ENCODE data around the gene PEDS1.
A peak's percentile ranks its signal among the peaks of the same experiment; 100 is the strongest.

Gene PEDS1

DNA sequence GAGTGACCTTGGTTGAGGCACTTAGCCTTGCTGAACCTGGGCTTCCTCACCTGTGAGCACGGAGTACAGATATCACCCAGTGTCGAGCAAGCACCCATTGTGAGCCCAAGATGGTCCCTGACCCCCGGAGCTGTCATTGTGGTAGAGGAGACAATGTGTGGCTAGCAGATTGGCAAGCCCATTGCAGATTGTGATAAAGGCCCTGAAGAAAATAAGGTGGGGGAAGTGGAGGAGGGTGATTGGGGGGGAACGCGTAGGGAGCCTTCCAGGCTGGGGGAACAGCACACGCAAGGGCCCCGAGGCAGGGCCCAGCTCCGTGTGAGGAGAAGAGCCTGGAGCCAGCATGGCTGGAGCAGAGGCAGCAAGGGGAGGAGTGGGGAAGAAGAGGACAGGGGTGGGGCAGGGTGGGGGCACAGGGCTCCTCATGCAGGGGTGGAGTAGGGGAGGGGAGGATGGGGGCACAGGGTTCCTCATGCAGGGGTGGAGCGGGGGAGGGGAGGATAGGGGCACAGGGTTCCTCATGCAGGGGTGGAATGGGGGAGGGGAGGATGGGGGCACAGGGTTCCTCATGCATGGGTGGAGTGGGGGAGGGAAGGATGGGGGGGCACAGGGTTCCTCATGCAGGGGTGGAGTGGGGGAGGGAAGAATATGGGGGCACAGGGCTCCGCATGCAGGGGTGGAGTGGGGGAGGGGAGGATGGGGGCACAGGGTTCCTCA is 44.1 kb upstream of the PEDS1 start:
- no peak for DNase-seq (ENCODE audit: extremely low read depth, low read depth)
- TF ChIP-seq, protein P1, sequence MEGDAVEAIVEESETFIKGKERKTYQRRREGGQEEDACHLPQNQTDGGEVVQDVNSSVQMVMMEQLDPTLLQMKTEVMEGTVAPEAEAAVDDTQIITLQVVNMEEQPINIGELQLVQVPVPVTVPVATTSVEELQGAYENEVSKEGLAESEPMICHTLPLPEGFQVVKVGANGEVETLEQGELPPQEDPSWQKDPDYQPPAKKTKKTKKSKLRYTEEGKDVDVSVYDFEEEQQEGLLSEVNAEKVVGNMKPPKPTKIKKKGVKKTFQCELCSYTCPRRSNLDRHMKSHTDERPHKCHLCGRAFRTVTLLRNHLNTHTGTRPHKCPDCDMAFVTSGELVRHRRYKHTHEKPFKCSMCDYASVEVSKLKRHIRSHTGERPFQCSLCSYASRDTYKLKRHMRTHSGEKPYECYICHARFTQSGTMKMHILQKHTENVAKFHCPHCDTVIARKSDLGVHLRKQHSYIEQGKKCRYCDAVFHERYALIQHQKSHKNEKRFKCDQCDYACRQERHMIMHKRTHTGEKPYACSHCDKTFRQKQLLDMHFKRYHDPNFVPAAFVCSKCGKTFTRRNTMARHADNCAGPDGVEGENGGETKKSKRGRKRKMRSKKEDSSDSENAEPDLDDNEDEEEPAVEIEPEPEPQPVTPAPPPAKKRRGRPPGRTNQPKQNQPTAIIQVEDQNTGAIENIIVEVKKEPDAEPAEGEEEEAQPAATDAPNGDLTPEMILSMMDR (IDR thresholded peaks at IDR 0.05; ENCODE audit: low read depth, low read length, missing control alignments): no peak
- H3K4me3 ChIP-seq (replicated peaks; ENCODE audit: low read depth, low read length): no peak overlapping the region

GRCh38 chr20:50196896-50197295 is 43.4 kb upstream of the PEDS1 start:
- TF ChIP-seq, protein P1 (IDR thresholded peaks at IDR 0.05; ENCODE audit: low read depth, low read length, missing control alignments): no peak
- no peak overlapping the region for H3K4me3 ChIP-seq (replicated peaks; ENCODE audit: low read depth, low read length)
- no peak for DNase-seq (ENCODE audit: extremely low read depth, low read depth)

GRCh38 chr20:50196248-50196647 is 42.7 kb upstream of the PEDS1 start:
- no peak overlapping the region for H3K4me3 ChIP-seq (replicated peaks; ENCODE audit: low read depth, low read length)
- DNase-seq (ENCODE audit: extremely low read depth, low read depth): no peak
- TF ChIP-seq, protein P1 (IDR thresholded peaks at IDR 0.05; ENCODE audit: low read depth, low read length, missing control alignments): no peak

DNA sequence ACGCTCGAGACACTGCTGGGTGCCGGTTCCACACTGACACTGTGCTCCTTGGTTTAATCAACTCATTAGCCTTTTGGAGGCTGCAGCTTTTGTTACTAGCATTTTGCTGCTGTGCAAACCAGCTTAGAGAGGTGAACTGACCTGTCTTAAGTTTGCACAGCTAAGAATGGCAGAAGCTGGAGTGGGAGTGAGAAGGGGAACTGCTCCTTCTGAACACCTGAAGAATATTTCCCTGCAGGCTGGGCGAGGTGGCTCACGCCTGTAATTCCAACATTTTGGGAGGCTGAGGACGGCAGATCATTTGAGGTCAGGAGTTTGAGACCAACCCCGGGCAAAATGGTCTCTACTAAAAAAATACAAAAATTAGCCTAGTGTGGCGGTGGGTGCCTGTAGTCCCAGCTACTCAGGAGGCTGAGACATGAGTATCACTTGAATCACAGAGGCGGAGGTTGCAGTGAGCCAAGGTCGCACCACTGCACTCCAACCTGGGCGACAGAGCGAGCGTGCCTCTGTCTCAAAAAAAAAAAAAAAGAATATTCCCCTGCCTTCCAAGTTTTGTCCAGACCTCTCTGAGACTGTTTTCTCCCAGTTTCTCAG is 42.1 kb upstream of the PEDS1 start:
- TF ChIP-seq, protein P1 (IDR thresholded peaks at IDR 0.05; ENCODE audit: low read depth, low read length, missing control alignments): no peak
- no peak for DNase-seq (ENCODE audit: extremely low read depth, low read depth)
- no peak overlapping the region for H3K4me3 ChIP-seq (replicated peaks; ENCODE audit: low read depth, low read length)

DNA sequence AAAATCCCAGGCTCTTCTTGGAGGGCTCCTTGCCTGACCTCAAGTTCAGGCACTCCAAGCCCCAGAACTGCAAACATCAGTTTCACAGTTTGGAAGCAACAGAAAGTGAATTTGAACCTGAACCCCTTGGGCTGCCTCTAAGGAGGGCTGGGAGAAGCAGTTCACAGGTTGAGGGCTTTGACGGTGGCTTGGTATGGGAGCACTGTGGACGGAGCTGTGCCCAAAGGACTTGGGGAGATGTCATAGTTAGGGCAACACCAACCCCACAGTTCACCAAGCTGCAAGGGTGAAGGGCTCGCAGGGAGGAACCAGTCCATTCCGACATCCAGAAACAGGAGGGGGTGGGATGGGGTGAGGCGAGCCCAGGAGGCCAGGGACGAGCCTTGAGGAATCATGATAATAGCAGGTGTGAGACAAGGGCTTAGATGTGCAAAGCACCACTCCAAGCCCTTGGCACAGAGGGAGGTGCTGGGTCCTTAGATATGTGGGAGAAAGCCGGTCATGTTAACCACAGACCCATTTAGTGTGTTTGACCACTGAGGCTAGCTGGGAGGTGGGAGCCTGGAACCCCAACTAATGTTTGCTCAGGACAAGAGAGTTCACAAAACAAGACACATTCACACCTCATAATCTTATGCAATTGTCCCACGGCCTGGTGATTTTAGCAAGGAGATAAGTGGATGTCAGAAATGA is 41.5 kb upstream of the PEDS1 start:
- no peak for DNase-seq (ENCODE audit: extremely low read depth, low read depth)
- TF ChIP-seq, protein P1 (IDR thresholded peaks at IDR 0.05; ENCODE audit: low read depth, low read length, missing control alignments): no peak
- peak overlapping the region; percentile 87 for H3K4me3 ChIP-seq (replicated peaks; ENCODE audit: low read depth, low read length)

- H3K4me3 ChIP-seq (replicated peaks; ENCODE audit: low read depth, low read length): peak overlapping the region; percentile 87
- no peak for DNase-seq (ENCODE audit: extremely low read depth, low read depth)
- TF ChIP-seq, protein P1 (IDR thresholded peaks at IDR 0.05; ENCODE audit: low read depth, low read length, missing control alignments): no peak
Observed at GRCh38 chr20:50194422-50194830, 40.9 kb upstream of the PEDS1 start.

Measured in HFF-Myc (cell line).